22Rv1 (cell line): ENCODE measurements around the gene E2F2.

Source experiments
- ZFX ChIP-seq: fragments of 450-650 bp; IDR thresholded peaks from 2 replicates; pipeline ENCODE4 v1.6.1; 2017; ENCODE audit warnings: antibody characterized with exemption, borderline replicate concordance
- TF ChIP-seq, protein P1 (sequence below): fragments of 450-650 bp; IDR thresholded peaks from 2 replicates; pipeline ENCODE4 v1.5.1; 2017; ENCODE audit warnings: mild to moderate bottlenecking

DNA sequence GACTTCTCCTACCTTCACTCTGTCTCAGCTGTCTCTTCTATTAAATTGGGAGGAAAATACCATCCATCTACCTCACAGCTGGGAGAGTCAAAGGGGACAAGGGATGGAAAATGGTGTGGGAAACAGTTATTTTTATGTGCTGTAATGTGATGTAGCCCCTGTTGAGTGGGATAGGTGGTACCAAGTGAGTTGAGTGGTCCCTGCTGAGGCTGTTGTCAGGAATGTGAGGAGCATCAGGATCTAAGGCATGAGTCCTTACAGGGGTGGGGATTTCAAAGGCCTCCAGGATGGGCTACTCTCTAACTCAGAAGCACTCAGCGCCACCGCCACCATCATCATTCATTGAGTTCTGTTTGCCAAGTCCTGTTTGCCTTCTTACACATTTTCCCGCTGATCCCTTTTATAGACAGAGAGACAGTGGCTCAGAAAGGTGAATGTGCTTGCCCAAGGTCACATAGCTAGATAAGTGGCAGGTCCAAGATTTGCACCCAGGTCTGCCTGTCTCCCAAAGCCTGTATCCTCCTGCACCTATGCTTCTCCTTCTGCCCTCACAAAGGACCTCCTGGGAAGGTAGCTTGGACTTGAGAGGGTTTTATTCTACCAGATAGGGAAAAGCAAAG, 32.8 kb upstream of the E2F2 start:
- TF ChIP-seq, protein P1, sequence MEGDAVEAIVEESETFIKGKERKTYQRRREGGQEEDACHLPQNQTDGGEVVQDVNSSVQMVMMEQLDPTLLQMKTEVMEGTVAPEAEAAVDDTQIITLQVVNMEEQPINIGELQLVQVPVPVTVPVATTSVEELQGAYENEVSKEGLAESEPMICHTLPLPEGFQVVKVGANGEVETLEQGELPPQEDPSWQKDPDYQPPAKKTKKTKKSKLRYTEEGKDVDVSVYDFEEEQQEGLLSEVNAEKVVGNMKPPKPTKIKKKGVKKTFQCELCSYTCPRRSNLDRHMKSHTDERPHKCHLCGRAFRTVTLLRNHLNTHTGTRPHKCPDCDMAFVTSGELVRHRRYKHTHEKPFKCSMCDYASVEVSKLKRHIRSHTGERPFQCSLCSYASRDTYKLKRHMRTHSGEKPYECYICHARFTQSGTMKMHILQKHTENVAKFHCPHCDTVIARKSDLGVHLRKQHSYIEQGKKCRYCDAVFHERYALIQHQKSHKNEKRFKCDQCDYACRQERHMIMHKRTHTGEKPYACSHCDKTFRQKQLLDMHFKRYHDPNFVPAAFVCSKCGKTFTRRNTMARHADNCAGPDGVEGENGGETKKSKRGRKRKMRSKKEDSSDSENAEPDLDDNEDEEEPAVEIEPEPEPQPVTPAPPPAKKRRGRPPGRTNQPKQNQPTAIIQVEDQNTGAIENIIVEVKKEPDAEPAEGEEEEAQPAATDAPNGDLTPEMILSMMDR = no peak
- no peak for TF ChIP-seq ZFX
